ENCODE data around the gene TBC1D10B.
"Not testable (repeated sequence)": the region's sequence is repeated elsewhere in the genome, so short reads cannot be mapped to it uniquely, and the experiment has no call there.

Gene TBC1D10B

GRCh38 chr16:30397776-30398660 is 27.7 kb upstream of the TBC1D10B start:
- no peak for DNase-seq

- no peak for DNase-seq
These were observed 26.8 kb upstream of the TBC1D10B start for GRCh38 chr16:30397056-30397455.

GRCh38 chr16:30396627-30397026 is 26.3 kb upstream of the TBC1D10B start:
- DNase-seq: not testable (repeated sequence)

- no peak for DNase-seq
These were observed 25.8 kb upstream of the TBC1D10B start for GRCh38 chr16:30395992-30396585.

GRCh38 chr16:30395155-30395991 is 25.1 kb upstream of the TBC1D10B start, which contains the start of gene ZNF48:
Gene ZNF48 (plus strand): TSS chr16:30395420. CDS start chr16:30395795, 375 bp downstream.
- DNase-seq: peak; percentile 76

GRCh38 chr16:30394592-30395154 is 24.4 kb upstream of the TBC1D10B start:
- no peak for DNase-seq

GRCh38 chr16:30383521-30383920 is 13.2 kb upstream of the TBC1D10B start:
- no peak for DNase-seq

GRCh38 chr16:30382111-30382881 is 12.0 kb upstream of the TBC1D10B start, which contains the start of gene SEPTIN1:
Gene SEPTIN1 (minus strand): TSS chr16:30382561. CDS start chr16:30382542, 19 bp downstream.
- peak; percentile 87 for DNase-seq

GRCh38 chr16:30381291-30382041 is 11.2 kb upstream of the TBC1D10B start:
- DNase-seq: peak; percentile 62

GRCh38 chr16:30380803-30381208 is 10.5 kb upstream of the TBC1D10B start:
- no peak for DNase-seq

GRCh38 chr16:30380072-30380802 is 9.9 kb upstream of the TBC1D10B start:
- DNase-seq: no peak

GRCh38 chr16:30379158-30379783 is 9.0 kb upstream of the TBC1D10B start:
- no peak for DNase-seq

GRCh38 chr16:30378236-30379157 is 8.2 kb upstream of the TBC1D10B start:
- peak; percentile 99 for DNase-seq

GRCh38 chr16:30377812-30378235 is 7.5 kb upstream of the TBC1D10B start:
- peak; percentile 91 for DNase-seq

GRCh38 chr16:30377050-30377811 is 6.9 kb upstream of the TBC1D10B start:
- DNase-seq: no peak

GRCh38 chr16:30376461-30376902 is 6.2 kb upstream of the TBC1D10B start:
- DNase-seq: no peak

GRCh38 chr16:30375864-30376263 is 5.6 kb upstream of the TBC1D10B start:
- no peak for DNase-seq

- DNase-seq: no peak
These were observed 4.2 kb upstream of the TBC1D10B start, which contains the start of gene MYL11 for GRCh38 chr16:30374538-30374937. Gene MYL11 (plus strand): TSS chr16:30374802. CDS start chr16:30374858, 56 bp downstream.
